GM03348 (cell line): ENCODE measurements around the gene TMC5.
A peak's percentile ranks its signal among the peaks of the same experiment; 100 is the strongest.
"Not testable (repeated sequence)": the region's sequence is repeated elsewhere in the genome, so short reads cannot be mapped to it uniquely, and the experiment has no call there.

Experiments used
- DNase-seq: peaks from one replicate; pipeline ENCODE4 v3.0.0; 2012; ENCODE audit warnings: low spot score

Gene TMC5, protein sequence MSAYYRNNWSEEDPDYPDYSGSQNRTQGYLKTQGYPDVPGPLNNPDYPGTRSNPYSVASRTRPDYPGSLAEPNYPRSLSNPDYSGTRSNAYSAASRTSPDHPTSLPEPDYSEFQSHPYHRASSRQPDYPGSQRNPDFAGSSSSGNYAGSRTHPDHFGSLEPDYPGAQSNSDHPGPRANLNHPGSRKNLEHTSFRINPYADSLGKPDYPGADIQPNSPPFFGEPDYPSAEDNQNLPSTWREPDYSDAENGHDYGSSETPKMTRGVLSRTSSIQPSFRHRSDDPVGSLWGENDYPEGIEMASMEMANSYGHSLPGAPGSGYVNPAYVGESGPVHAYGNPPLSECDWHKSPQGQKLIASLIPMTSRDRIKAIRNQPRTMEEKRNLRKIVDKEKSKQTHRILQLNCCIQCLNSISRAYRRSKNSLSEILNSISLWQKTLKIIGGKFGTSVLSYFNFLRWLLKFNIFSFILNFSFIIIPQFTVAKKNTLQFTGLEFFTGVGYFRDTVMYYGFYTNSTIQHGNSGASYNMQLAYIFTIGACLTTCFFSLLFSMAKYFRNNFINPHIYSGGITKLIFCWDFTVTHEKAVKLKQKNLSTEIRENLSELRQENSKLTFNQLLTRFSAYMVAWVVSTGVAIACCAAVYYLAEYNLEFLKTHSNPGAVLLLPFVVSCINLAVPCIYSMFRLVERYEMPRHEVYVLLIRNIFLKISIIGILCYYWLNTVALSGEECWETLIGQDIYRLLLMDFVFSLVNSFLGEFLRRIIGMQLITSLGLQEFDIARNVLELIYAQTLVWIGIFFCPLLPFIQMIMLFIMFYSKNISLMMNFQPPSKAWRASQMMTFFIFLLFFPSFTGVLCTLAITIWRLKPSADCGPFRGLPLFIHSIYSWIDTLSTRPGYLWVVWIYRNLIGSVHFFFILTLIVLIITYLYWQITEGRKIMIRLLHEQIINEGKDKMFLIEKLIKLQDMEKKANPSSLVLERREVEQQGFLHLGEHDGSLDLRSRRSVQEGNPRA

DNA sequence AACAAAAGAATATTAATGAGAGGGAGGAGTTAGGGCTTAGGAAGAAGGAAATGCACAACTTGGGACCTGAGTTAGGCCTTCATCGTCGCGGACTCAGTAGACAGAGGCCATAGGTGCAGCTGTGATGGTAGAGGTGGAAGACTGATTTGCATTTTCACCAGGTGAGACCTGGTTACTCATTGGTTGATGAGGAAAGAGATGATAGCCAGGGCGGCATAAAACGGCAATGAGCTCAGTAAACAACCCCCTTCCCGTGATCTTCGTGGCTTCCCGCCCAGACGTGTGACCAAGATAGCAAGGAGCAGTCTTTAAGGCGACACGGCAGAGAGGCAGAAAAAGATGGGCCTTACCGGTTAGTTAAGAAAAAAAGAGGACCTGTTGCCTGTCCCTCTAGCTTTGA, at the start of gene TMC5:
Gene TMC5 (plus strand): TSS at position 244 of the 400 bp plus-strand sequence. CDS start 22,156 bp downstream, outside the sequence.
- no peak for DNase-seq

DNA sequence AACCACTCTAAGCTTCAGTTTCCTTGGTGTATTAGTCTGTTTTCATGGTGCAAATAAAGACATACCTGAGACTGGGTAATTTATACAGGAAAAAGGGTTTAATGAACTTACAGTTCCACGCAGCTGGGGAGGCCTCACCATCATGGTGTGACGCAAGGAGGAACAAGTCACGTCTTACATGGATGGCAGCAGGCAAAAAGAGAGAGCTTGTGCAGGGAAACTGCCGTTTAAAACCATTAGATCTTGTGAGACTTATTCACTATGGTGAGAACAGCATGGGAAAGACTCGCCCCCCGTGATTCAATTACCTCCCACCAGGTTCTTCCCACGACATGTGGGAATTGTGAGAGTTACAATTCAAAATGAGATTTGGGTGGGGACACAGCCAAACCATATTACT, 45.1 kb upstream of the TMC5 start:
- not testable (repeated sequence) for DNase-seq

DNA sequence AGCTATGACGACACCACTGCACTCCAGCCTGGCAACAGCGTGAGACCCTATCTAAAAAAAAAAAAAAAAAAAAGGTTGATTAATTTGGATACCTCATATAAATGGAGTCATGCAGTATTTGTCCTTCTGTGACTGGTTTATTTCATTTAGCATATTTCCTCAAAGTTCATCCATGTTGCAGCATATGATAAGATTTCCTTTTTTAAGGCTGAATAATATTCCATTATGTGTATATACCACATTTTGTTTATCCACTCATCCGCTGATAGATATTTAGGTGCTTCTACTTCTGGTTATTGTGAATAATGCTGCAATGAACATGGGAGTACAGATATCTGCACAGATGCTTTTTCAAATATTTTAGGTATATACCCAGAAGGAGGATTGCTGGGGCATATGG, 43.3 kb upstream of the TMC5 start:
- no peak for DNase-seq

- DNase-seq = peak; percentile 83
Measured at GRCh38 chr16:19375561-19376158, 42.0 kb upstream of the TMC5 start.

- DNase-seq = no peak
Measured at GRCh38 chr16:19377864-19378263, 39.8 kb upstream of the TMC5 start.

DNA sequence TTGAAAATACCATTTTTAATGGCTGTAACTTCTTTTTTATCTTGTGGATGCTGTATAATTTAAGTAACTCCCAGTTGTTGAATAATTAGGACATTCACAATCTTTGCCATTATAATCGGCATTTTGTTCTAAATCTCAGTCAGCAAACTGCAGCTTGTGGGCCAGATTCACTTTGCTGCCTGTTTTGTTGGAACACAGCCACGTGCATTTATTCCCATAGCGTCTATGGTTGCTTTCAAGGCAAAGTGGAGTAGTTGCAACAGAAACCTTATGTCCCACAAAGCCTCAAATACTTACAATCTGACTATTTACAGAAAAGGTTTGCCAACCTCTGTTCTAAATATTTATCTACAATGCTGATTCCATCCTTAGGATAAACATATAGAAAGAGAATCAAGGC, 39.2 kb upstream of the TMC5 start:
- DNase-seq = no peak

- no peak for DNase-seq
Measured at GRCh38 chr16:19379838-19380237, 37.8 kb upstream of the TMC5 start.

DNA sequence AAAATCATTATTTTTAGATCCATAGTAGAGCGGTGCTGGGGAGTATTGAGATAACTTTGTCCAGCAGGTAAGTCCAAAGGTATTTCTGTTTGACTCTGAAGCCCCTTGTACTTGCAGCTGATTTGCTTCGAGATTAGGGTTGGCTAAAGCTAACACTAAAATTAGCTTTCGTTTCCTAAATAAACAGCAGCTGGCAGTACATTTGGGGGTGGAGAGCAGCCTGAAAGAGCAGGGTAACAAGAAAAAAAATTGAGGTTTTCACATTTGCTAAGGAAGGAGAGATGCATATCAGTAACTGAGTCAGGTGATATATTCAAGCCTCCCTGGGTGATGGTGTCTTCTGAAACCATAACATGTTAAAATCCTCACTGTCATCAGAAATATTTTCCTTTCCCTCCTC, 37.4 kb upstream of the TMC5 start:
- DNase-seq = no peak

- no peak for DNase-seq
Measured at GRCh38 chr16:19382084-19382801, 35.4 kb upstream of the TMC5 start.

- no peak for DNase-seq
Measured at GRCh38 chr16:19382887-19383816, 34.5 kb upstream of the TMC5 start.

GRCh38 chr16:19384656-19385055, 33.0 kb upstream of the TMC5 start:
- no peak for DNase-seq

DNA sequence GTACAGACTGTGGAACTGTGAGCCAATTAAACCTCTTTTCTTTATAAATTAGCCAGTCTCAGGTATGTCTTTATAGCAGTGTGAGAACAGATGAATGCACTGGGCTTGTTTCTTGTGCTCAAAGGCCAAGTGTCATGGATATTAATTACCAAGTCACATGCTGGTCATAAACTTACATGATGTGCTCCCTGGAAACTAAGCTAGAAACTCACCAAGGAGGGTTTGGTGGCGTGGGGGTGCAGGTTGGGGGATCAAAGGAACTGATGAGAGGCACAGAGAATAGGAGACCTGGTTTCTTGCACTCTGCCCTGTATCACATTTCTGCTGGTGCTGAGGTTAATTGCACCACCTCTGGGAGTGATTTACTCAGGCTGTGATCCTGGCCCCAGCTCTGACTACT, 31.2 kb upstream of the TMC5 start:
- no peak for DNase-seq

DNA sequence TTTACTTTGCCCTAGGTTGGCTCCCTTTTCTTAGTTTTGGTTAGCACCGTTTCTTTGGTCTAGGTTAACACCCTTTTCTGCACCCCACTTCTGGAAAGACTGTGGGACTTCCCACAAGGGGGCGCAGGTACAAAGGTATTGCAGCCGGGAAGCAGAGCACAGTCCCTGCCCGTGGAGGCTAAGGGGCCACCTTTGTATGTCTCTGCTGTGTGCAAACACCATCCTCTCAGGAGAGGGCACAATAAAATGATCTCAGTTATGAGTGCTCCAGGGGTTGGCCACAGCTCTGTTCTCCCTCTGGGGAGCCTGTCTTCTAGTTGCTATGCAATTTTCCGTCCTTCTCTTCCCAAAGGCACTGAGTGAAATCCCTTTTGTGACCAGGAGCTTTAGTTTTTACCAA, 28.4 kb upstream of the TMC5 start:
- peak; percentile 16 for DNase-seq

DNA sequence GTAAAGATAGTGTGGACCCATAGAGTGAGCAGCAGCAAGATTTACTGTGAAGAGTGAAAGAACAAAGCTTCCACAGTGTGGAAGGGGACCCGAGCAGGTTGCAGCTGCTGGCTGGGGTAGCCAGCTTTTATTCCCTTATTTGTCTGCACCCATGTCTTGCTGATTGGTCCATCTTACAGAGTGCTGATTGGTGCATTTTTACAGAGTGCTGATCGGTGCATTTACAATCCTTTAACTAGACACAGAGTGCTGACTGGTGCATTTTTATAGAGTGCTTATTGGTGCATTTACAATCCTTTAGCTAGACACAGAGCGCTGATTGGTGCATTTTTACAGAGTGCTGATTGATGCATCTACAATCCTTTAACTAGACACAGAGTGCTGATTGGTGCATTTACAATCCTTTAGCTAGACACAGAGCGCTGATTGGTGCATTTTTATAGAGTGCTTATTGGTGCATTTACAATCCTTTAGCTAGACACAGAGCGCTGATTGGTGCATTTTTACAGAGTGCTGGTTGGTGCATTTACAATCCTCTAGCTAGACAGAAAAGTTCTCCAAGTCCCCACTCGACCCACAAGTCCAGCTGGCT, 26.4 kb upstream of the TMC5 start:
- DNase-seq = not testable (repeated sequence)

GRCh38 chr16:19392352-19392751, 25.3 kb upstream of the TMC5 start:
- DNase-seq = no peak

DNA sequence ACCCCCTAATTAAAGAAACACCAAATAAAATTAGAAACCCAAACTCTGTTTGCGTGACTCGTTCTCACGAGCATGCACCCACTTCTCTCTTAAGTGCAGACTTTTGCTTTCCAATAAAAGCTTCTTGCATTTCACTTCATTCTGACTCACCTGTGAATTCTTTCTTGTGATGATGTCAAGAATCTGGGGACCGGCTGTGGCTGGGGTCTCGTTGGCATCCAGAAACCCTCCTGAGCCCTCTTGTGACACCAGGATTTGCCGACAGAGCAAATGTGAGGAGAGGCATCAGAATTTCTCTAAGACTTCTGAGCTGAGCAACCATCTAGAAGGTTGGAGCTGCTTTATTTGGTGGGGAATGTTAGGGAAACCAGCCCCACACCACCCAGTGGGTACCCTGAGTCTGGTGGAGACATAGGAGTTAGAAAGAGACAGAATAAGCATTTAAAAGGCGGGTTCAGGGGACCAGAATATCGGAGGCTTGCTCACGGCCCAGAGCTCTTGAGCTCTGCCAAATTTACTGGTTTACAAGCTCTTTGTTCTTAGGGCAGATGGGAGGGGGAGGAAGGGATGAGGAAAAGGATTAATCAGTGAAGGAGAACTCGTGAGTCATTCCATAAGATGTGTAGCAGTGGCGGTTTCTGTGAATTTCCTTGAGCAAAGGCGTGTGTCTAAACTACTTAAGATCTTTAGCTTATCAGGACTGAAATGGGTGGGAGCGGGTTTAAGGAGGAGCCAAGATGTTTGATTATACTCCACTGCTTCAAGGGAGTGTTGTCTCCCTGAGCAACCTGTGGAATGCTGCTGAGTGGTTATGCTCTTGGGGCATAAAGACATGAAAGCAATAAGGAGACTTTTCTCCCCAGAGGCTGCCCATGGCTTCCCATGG, 24.2 kb upstream of the TMC5 start:
- no peak for DNase-seq

DNA sequence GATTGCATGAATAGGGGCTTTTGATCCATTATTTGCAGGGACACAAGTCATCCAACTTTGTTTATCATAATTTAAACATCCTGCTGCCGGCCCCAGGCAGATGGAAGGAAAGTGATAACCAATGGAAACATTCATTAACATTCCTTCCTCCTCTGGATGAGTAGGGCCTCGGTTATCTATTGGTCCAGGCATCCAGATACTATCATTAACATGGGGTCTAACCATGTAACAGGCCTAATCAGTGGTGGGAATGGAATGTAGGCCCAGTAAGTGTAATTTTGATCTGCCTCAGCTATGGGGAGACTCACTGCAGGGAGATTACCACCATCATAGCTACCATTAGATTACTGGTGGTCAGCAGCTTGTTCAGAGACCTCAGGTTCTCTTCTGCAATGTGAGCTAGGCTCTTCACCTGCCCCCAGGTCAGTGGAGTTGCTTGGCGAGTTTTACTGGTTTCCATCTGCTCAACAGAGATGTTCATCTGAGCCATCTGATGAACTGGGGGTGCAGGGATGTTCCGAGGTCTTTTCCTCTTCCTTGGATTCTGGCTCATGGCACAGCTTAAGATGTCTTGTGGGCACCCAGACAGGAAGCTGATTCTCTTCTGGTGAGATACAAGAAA, 21.9 kb upstream of the TMC5 start:
- DNase-seq = not testable (repeated sequence)

DNA sequence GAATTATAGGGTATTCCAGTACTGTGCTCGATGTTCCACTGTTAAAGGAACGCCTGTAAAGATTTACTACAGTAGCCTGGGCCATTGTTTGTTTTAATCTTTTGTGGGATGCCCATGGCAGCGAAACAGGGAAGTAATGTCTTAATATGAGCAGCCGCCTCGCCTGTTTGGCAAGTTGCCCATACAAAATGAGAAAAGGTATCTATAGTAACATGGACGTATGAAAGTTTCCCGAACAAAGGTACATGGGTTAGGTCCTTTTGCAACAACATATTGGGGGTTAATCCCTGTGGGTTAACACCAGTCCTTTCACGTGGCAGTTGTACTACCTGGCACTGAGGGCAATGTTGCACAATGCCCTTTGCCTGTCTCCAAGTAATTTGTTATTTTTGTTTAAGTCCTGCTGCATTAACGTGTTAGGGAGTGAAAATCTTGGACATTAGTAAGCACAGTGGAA, 21.1 kb upstream of the TMC5 start:
- no peak for DNase-seq

DNA sequence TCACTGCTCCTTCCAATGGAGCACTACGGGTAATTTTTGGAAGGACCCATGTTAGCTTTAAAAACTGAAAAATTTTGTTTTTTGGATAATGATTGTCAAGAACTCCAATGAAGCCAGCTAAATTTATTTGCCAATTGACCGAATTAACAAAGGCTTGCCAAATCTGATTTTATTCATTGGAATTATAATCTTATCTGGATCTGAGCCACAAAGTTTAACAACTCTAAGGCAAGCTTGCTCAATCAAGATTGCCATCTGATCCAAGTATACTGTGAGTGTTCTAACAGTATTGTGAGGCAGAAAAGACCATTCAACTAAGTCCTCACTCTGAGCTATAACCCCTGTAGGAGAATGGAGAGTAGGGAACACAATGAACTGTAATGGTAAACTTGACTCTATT, 20.3 kb upstream of the TMC5 start:
- not testable (repeated sequence) for DNase-seq
